ENCODE measurements around the gene OR1S1. TPM values are rescaled to one million over a fixed set of nuclear protein-coding genes. Genes with fewer than 3 reads are reported as not detected.
"Not testable (repeated sequence)": the region's sequence is repeated elsewhere in the genome, so short reads cannot be mapped to it uniquely, and the experiment has no call there.

Gene OR1S1
- not detected for total RNA-seq
- long read RNA-seq: 0 reads

- DNase-seq; intact Hi-C loops (cut with DNase I); ATAC-seq (ENCODE audit: poor library complexity): not testable (repeated sequence)
Measured at GRCh38 chr11:58212420-58212819, at the start of gene OR1S1. OR1S1 (plus strand) TSS chr11:58212720.

DNA sequence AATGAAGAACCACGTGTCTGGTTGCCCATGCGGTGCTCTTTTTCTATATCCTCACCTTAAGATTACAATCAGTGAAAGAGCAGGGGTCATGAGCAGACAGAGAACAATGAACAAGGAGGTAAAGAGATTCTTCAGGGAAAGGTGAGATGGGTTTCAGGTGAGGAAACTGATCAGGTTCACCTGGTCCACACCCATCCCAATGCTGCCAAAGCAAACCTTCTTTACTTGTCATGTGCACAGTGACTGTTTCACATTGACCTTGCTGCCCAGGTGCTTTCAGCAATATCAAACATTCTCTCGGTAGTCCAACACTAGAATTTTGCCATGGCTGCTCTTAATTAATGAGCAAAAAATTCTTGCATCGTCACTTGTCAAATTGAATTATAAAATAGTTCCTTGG lies 48.1 kb upstream of the OR1S1 start:
- ATAC-seq (ENCODE audit: poor library complexity) (no peak), DNase-seq (no peak)
- intact Hi-C loops (cut with DNase I): no loop called here

- ATAC-seq (ENCODE audit: poor library complexity) (no peak), DNase-seq (no peak)
- intact Hi-C loops (cut with DNase I): no loop called here
Measured at GRCh38 chr11:58164990-58165389, 47.5 kb upstream of the OR1S1 start.

DNA sequence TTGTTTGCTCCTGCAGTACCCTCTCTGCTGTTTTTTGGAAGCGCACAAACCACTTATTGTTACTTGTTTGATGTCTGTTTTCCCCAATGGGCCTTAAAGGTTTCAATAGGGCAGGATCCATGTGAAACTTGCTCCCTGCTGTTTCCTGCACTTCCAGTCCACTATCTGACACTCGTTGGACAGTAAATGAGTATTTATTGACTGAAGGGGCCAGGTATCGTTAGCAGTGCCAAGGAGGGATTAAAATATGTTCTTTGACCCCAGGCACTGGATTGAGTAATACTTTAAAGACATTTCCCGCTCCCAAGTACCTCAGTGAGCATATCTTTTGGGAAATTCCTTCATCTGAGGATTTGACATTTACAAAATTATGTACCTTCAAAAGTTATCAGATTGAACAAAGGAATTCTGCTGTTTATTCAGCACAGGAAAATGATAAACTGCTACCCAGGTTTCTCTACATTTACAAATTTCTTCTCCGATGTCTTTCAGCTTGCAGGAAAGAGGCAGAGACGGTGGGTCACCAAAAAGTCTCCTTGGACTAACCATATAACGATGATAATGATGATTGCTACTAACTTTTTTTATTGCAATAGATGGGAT lies 46.9 kb upstream of the OR1S1 start:
- ATAC-seq (ENCODE audit: poor library complexity): no peak
- no peak for DNase-seq
- intact Hi-C loops (cut with DNase I): no loop called here

GRCh38 chr11:58177409-58178054 lies 35.0 kb upstream of the OR1S1 start:
- no peak for DNase-seq
- intact Hi-C loops (cut with DNase I): no loop called here
- no peak for ATAC-seq (ENCODE audit: poor library complexity)

GRCh38 chr11:58178444-58178843 lies 34.1 kb upstream of the OR1S1 start:
- DNase-seq (no peak), ATAC-seq (ENCODE audit: poor library complexity) (no peak)
- intact Hi-C loops (cut with DNase I): no loop called here

DNA sequence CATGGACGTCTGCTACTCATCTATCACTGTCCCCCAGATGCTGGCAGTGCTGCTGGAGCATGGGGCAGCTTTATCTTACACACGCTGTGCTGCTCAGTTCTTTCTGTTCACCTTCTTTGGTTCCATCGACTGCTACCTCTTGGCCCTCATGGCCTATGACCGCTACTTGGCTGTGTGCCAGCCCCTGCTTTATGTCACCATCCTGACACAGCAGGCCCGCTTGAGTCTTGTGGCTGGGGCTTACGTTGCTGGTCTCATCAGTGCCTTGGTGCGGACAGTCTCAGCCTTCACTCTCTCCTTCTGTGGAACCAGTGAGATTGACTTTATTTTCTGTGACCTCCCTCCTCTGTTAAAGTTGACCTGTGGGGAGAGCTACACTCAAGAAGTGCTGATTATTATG lies 32.9 kb upstream of the OR1S1 start:
- no peak for DNase-seq
- ATAC-seq (ENCODE audit: poor library complexity): no peak

GRCh38 chr11:58186938-58187337 lies 25.6 kb upstream of the OR1S1 start:
- intact Hi-C loops (cut with DNase I): no loop called here
- ATAC-seq (ENCODE audit: poor library complexity): peak; percentile 49

More for the DNA sequence above, 32.9 kb upstream of the OR1S1 start:
- intact Hi-C loops (cut with DNase I): no loop called here

DNA sequence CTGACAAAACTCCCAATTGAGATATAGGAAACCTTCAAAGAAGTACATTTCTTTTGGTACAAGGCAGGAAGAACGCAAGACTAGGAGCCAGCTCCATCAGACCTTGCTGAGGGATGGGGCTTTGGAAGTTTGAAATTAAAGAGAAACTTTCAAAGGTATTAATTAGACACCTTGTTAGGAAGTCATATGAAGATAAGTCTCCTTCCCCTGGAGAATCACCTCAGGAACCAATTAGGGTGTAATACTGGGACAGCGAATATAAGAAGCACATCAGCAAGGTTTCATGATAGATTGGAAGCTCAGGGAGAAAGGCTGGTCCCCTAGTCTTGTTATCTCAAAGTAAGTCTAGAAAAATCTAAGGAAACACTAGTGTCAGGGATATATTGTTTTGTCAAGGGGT lies 23.8 kb upstream of the OR1S1 start, which contains the start of gene OR9Q2:
OR9Q2 (plus strand) TSS at position 301 of the 400 bp plus-strand sequence. CDS start 1,421 bp downstream, outside the sequence.
- ATAC-seq (ENCODE audit: poor library complexity) (no peak), DNase-seq (no peak)
- intact Hi-C loops (cut with DNase I): no loop called here

More at GRCh38 chr11:58186938-58187337, 25.6 kb upstream of the OR1S1 start:
- DNase-seq: no peak

DNA sequence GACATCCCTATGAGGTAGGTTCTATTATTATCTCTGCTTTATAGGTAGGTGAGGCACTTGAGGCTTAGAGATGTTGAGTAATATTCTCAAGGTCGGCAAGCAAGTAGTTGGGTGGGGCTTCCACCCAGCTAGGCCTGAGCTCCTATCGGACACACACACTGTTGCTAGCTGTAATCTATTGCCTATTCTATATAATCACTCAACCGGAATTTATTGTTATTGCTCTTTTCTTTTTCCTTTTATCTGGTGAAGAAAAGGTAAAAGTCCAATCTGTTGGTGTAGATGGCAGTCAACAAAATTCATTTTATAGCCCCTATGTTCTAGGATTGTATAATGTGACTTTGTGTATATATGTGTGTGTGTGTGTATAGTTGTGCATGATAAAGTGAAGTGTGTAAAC lies 20.3 kb upstream of the OR1S1 start:
- intact Hi-C loops (cut with DNase I): no loop called here
- DNase-seq: no peak
- no peak for ATAC-seq (ENCODE audit: poor library complexity)

- ATAC-seq (ENCODE audit: poor library complexity) (no peak), DNase-seq (no peak)
- intact Hi-C loops (cut with DNase I): no loop called here
Measured at GRCh38 chr11:58193391-58193790, 19.1 kb upstream of the OR1S1 start.

GRCh38 chr11:58195939-58196338 lies 16.6 kb upstream of the OR1S1 start:
- intact Hi-C loops (cut with DNase I): no loop called here
- DNase-seq (no peak), ATAC-seq (ENCODE audit: poor library complexity) (no peak)

- intact Hi-C loops (cut with DNase I): no loop called here
- ATAC-seq (ENCODE audit: poor library complexity) (no peak), DNase-seq (no peak)
Measured at GRCh38 chr11:58199271-58199670, 13.2 kb upstream of the OR1S1 start.

GRCh38 chr11:58204042-58204441 lies 8.5 kb upstream of the OR1S1 start, which contains the start of gene OR1S2:
OR1S2 (minus strand) TSS chr11:58204142; CDS start chr11:58204142, 0 bp downstream.
- no peak for ATAC-seq (ENCODE audit: poor library complexity)
- no peak for DNase-seq
- intact Hi-C loops (cut with DNase I): no loop called here

- intact Hi-C loops (cut with DNase I): no loop called here
- ATAC-seq (ENCODE audit: poor library complexity) (no peak), DNase-seq (no peak)
Measured at GRCh38 chr11:58216476-58216875, 4.0 kb downstream of the OR1S1 start.

- DNase-seq: no peak
- intact Hi-C loops (cut with DNase I): no loop called here
- no peak for ATAC-seq (ENCODE audit: poor library complexity)
Measured at GRCh38 chr11:58222721-58223120, 10.2 kb downstream of the OR1S1 start.

DNA sequence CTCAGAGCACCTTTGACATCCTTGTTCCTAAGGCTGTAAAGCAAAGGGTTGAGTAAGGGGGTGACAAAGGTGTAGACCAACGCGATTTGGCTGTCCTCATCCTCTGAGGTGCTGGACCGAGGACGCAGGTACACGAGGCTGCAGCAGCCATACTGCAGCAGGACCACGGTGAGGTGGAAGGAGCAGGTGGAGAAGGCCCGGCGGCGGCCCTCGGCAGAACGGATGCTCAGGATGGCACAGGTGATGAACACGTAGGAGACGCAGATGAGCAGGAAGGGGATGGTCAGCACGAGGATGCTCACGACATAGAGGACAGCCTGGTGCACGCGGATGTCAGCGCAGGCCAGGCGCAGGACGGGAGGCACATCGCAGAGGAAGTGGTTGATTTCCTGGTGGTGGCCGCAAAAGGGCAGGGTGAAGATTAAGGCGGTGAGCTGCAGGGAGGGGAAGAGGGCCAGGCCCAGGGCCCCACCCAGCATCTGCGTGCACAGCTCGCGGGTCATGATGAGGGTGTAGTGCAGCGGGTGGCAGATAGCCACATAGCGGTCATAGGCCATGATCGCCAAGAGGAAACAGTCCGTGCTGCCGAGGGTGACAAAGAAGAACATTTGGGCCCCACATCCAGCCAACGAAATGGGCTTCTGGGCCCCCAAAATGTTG lies 15.6 kb downstream of the OR1S1 start:
- no peak for DNase-seq
- intact Hi-C loops (cut with DNase I): no loop called here
- ATAC-seq (ENCODE audit: poor library complexity): no peak

- DNase-seq (no peak), ATAC-seq (ENCODE audit: poor library complexity) (no peak)
- intact Hi-C loops (cut with DNase I): no loop called here
Measured at GRCh38 chr11:58243954-58244353, 31.4 kb downstream of the OR1S1 start.

DNA sequence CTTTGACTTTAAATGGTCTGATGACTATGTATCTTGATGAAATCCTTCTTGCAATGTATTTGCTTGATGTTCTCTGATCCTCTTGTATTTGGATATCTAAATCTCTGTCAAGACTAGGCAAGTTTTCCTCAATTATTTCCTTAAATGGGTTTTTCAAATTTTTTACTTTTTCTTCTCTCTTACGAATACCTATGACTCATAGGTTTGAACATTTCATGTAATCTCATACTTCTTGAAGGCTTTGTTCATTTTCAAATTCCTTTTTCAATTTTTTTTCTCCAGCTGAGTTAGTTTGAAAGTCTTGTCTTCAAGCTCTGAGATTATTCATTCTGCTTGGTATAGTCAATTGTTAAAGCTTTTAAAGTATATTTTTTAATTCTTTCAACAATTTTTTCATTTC lies 42.4 kb downstream of the OR1S1 start:
- intact Hi-C loops (cut with DNase I): no loop called here
- ATAC-seq (ENCODE audit: poor library complexity) (no peak), DNase-seq (no peak)

- DNase-seq (no peak), ATAC-seq (ENCODE audit: poor library complexity) (no peak)
- intact Hi-C loops (cut with DNase I): no loop called here
Measured at GRCh38 chr11:58259983-58260382, 47.5 kb downstream of the OR1S1 start.

All from Right ventricle myocardium superior (tissue), 1 donor.